ENCODE results near the gene AMELX.

The AMELX gene

DNA sequence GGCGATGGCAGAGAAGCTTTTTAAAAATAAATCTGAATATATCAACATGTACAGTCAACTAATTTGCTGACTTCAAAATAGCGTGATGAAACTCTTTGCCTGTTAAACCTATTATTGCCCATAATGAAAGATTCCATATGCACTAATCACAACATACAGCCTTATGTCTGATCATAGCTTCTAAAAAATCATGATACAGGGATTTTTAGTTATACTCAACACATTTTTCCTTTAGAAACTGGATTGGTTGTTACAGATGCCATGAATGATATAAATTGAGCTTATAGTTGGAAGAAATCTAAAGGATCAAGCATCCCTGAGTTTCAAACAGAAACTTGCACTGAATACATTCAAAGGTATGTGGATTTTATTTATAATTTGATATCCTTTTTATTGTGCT lies at the start of gene AMELX:
Gene AMELX, plus strand, starts transcription at position 301 of the 400 bp plus-strand sequence. CDS start 1,376 bp downstream, outside the sequence.
- no peak for DNase-seq

DNA sequence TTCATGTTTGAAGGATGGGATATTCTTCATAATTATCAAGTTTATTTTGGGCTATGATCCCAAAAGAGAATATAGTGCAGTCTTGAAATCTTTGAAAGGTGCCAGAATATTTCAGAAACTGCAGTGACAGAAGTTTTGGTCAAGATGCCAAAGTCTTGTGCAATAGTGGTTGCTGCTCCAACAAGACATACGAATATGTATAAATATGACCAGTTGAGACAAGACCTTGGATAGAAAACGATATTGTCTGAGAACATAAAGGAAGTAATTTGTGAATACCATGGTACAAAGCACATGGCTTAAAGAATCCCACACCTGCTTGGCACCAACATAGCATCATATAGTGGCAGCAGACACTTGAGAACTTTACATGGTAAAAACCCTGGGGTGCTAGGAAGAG lies 48.6 kb upstream of the AMELX start:
- DNase-seq = no peak

DNA sequence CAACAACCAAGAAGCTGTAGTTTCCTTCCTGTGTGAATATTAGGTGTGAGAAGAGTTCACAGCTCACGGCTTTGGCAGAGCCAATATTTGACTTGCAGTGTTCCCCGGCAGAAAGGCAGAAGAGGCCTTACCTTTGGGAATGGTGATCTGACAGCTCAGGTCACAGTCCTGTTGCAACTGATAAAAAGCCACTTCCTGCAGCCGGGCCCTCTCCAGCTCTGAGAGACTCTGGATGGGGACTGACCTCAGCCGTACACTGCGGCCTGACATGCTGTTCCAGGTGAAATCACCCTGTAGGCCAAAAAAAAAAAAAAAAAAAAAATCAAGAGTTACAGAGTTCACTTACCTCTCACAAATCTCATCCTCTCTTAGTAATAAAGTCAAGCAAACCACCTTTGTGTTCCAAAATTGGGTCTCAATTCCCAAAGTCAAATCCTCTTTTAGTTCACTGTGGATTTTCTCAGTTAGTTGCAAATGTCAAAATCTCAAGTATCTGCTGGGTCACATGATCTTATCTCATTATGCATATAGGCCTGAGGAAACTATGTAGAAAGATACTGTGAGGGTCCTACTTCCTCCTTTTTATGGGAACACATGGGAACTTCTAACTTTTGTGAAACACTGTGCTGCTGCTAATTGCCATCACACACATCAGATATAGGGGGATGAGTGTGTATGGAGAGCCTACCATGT lies 38.6 kb upstream of the AMELX start:
- DNase-seq = no peak

DNA sequence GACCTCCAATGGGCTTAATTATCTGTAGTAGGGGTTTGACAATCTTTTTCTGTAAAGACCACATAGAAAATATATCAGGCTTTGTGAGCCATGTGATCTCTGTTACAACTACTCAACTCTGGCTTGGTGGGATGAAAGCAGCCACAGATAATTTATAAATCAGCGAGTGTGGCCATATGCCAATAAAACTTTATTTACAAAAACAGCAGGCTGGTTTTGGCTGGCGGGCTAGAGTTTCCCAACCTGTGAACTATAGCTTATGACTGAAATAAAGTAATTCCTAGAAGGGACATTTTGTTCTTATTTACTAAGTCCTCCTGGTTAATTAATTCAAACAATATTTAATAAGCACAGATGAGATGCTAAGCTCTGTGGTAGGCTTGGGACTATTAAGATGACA lies 35.9 kb upstream of the AMELX start:
- no peak for DNase-seq

DNA sequence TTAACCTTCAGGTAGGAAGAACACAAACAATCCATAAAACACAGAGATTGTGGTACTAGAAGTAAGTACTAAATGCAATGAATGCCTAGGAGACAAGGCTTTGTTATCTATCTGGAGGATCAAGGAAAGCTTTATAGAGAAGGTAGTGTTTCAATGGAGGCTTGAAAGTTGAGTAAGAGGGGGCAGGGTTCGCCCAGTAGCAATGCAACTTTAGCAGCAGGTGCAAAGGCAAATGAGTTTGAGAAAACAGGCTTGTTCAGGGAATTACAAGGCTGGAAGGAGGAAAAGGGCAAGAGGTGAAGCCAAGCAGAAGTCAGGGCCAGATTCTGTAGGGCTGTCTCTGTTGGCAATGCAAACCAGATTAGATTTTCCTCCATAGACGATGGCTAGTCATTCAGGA lies 35.5 kb upstream of the AMELX start:
- no peak for DNase-seq

DNA sequence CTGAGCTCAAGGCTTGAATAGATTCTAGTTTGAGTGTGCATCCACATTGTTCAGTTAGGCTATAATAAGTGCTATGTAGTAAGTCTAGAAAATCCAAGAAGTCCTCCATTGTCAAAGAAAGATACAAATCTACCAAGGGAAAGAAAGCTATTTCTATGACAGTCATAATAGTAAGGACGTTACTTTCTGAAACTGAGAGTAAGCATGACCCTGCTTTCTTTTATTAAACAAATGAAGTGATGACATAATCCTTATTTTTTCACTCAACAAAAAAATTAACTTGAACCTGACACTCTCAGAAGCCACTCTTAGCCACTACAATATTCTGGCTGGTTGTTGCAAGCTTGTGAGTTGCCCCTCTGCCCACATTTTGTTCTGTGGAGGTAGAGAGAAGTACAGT lies 33.8 kb upstream of the AMELX start:
- DNase-seq = no peak

DNA sequence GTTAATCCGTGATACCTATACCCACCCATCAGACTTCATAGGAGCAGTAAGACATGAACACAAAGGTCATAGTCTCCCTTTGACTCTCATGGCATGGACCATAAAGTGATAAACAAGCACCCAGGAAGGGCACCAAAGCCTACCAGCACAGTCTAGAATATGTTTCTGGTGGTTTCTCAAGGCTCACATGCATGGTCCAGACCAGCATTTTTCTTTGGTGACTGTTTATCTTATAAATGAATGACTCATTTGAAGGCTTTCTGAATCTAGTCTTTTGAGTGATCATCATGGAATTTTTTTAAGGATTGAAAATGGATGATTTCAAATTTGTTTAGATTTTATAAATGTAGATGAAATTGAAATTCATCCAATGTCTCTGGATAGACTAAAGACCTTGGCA lies 32.0 kb upstream of the AMELX start:
- no peak for DNase-seq

DNA sequence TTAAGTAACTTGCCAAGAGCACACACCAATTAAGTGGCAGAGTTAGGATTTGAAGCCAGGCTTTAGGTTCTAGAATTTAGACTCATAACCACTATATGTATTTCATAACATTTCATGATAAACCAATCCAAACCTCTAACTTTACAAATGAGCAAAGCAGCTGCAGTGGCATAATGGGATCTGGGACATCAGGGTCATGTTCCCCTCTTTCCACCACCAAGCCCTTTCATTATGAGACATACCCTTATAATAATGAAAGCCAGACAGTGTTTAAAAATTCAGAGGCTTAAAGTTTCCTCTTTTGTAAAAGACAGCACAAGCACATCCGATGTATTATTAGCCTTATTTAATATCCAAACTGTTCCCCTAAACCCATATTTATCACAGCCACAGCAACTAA lies 28.3 kb upstream of the AMELX start:
- no peak for DNase-seq

DNA sequence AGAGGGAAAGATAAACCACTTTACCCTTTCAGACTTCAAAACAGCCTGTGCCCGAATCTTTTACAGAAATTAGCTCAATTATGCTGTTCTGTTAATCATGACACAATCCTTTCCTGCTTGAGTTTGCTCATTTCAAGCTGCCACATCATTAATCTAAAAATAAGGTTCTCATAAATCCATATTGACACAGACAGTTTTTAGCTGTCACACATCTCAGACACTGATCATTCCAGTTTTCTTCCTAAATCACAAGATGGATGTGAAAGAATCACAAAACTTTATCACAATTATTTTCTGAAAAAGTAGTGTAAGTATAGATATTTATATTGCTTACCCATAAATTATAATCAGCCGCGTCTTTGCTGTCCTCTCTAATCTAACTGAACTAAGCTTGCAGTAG lies 27.9 kb upstream of the AMELX start:
- DNase-seq = no peak

DNA sequence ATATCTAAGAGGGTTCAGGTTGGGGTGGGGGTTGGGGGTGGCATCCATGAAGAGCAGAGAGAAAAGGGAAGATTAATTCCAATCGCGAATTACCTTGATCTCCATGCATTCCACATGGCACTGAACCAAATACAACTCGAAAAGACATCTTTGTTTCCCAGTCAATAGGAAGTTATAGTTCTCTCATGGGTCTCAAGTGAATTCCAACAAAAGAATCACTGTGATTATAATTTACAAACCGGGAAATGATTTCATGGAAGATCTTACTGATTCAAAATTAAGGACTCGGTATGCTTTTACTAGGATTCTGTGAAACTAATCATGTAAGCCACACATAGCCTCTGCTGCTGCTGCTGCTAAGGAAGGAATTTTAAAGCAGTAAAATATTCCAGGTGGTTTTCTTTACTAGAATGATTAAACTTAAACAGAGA lies 26.6 kb upstream of the AMELX start:
- DNase-seq = no peak

DNA sequence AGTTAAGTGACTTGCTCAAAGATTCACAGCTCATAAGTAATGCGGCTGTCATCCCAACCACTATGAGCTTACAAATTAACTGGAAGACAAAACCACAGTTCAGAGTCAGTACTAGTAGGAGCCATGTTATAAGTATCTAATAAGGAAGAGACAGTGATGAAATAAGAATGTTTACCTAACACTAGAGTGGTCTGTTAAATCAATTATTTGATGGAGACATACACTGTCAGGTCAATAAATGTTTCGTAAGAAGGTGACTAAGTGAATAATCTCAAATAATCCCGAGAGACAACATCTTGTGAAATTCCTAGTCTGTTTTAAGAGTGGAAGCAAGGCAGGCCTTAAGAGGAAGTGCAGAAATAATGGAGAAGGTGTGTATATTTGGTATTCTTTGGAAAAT lies 25.8 kb upstream of the AMELX start:
- no peak for DNase-seq

DNA sequence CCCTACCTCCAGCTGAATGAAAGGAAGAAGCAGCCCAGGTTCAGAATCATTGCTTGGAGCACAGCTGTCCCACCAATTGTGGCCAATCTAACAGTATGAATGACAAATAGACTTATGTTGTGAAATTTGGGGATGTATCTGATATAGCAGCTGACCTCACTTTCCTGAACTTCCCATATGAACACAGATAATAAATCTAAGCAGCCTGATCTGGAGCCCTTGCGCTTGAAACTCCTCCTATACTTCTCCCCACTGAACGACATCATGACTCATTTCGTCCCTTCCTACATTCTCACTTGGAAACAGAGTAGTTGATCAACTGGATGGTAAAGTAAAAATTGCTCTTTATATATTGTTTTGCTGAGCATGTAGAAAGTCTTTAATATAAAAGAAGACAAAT lies 24.2 kb upstream of the AMELX start:
- no peak for DNase-seq

DNA sequence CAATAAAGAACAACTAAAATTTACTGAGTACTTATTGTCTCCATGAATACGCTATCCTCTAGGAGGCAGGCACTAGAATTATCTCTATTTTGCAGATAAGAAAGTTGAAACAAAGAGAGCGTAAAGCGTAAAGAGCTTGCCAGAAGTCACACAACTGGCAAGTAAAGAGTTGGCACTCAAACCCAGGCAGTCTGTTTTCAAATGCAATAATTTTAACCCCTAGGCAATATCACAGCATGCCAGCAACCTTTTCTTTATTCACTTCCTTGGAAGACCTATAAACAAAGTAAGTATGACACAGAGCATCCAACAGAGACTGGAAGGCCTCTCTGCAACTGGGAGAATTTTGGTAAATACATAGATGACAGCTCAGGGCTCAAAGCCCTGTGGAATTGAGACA lies 23.2 kb upstream of the AMELX start:
- DNase-seq = no peak

DNA sequence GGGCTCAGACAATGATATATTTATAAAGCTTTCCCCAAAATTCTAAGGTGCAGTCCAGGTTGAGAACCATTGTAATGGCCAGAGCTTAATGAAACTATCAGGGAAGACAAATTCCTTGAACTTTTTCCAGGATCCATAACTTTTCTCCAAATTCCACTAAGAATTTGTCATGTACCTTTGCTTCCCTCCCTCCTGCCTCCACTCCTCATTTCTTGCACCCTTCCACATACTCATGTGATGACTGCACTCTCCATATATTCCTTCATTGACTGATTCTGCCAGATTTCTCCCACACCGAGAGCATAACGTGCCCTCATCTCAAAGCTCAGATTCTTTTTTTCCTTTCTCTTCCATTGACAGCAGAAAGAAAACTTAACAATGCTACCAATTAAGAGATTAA lies 20.9 kb upstream of the AMELX start:
- DNase-seq = no peak

DNA sequence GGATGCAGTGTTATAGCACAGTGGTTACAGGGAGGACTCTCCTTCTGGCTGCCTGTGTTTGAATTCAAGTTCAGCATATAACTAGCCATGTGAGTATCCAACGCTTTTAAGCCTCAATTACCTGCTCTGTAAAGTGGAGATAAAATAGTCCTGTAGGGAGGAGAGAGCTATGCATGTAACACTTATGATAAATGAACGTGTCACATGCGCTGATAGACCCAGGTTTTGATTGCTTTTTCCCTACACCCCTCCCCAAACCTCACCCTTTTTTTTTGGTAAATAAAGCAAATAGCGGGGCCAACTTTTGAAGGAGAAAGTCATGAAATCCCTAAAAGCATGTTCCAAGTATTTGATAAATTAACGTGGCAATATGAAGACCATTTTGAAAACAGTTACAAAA lies 20.4 kb upstream of the AMELX start:
- no peak for DNase-seq

DNA sequence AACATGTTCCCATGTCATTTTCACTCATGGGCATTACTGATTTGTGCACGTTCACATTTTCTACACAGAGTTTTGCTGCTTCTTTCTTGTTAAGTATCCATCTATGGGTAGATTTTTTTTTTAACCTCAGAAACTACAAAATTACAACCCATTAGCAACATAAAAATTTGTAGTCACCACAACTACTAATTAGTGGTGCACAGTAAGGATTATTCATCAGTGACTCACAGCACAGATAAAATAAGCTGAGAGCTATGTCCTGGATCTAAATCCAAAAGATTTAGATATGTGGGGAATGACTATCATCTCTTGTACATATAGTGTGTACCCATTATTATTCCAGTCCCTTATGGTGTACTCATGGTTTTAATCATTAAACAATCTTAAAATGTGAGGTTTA lies 19.7 kb upstream of the AMELX start:
- DNase-seq = no peak

DNA sequence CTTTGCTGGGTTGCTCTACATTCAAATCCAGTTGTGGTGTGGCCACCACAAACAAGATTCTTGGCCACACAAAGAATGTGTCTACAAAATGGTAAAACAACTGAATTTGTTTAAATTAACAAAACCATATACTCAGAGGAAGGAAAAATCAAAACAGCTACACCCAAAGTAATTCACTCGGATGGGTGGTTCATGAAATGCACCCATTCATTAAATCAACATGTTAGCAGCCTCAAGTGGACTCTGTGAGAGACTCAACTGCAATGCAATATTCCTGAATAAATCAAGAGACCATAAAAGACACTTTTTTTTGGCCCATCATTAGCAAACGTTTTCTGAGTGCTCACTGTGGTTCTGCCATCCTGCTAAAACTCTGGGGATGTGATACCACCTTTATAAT lies 11.2 kb upstream of the AMELX start:
- DNase-seq = no peak

DNA sequence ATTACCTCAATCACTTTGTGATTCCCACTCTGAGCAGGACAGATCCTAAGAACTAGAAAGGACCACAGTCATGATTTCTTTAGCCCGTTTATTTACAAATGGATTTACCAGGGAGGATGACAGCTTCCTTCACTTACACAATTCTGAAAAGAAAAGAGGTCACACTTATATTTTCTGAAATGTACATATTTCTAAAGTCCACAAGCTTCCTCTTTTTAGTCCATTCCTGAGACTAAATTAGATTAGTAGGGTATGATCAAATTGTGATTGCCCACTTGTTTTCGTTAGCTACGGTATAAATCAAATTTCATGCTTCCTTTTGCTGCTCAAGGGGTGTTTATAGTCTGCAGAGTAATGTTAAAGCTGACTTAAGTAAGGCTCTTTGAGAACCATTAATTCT lies 7.6 kb upstream of the AMELX start:
- DNase-seq = no peak

DNA sequence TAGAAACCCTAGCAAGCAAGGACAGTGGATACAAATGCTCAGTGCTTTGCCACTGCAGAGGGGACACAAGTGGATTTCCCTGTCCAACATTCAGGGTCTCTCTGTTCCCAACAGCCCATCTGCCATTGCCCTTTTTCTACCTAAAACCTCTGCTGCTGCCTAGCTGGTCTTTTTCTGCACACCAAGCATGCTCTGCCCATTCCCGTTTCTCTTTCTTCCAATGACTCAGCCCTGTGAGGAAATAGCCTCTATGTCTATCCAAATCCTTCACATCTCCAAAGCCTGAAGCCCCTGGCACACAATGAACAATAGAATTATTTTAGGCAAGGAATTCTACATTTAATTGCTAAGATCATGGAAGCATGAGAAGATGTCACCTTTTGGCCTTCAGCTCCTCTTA lies 5.7 kb upstream of the AMELX start:
- no peak for DNase-seq

DNA sequence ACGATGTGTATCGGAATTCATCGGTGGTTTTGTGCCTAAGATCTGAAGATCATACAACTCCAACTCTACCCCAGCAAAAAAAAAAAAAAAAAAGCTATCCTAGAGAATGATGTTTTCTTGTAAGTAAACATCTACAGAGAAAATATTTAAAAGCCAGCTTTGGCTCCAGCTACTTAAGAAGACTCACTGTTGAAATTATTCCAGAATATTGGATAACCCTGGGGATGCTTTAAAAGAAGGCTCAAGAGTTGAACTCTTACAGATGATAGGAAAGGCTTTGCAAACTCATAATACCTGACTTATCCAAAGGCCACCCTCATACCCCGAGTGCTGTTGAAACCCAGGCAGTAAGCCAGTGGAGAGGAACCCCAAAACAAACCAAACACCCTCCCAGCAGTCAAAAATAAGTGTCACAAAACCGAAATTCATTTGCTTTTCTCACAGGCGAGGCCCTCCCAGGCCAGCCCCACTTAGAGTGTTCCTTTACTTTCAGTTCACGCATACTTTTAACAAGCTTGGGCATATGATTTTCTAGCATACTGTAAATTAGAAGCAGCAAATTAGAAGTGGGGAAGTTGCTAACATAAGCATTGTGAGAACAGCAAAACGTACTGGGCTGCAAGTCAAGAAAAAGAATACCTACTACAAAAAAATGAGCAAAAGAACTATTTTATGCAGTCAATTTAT lies 2.7 kb upstream of the AMELX start:
- no peak for DNase-seq

DNA sequence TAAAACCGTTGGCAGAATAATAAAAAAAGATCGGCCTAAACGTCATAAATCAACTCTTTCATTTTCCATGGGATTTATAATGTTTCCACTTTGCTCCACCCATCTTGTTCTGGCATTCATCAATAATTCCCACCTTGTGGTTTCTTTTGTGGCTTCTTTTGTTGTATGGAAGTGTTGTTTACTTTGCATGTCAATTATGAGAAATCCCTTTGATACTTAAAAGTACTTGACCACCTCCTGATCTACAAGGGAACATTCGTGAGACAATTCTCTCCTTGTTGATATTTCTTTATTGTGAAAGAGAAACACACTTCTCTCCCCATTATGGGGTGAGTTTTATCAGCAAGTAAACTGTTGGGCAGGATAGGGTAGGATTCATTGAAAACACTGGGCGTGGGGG lies 2.8 kb downstream of the AMELX start:
- no peak for DNase-seq

DNA sequence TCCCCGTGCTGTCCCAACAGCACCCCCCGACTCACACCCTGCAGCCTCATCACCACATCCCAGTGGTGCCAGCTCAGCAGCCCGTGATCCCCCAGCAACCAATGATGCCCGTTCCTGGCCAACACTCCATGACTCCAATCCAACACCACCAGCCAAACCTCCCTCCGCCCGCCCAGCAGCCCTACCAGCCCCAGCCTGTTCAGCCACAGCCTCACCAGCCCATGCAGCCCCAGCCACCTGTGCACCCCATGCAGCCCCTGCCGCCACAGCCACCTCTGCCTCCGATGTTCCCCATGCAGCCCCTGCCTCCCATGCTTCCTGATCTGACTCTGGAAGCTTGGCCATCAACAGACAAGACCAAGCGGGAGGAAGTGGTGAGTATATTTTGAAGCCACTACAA lies 5.4 kb downstream of the AMELX start:
- DNase-seq = no peak

DNA sequence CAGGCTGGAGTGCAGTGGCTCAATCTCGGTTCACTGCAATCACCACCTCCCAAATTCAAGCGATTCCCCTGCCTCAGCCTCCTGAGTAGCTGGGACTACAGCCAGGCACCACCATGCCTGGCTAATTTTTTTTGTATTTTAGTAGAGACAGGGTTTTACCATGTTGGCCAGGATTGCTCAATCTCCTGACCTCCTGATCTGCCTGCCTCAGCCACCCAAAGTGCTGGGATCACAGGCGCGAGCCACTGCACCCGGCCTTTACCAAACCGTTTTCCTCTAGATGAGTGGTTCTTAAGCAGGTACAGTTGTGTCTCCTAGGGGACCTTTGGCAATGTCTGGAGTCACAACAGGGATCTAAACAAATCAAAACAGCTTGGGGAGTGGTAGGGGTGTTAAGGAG lies 11.6 kb downstream of the AMELX start:
- no peak for DNase-seq

DNA sequence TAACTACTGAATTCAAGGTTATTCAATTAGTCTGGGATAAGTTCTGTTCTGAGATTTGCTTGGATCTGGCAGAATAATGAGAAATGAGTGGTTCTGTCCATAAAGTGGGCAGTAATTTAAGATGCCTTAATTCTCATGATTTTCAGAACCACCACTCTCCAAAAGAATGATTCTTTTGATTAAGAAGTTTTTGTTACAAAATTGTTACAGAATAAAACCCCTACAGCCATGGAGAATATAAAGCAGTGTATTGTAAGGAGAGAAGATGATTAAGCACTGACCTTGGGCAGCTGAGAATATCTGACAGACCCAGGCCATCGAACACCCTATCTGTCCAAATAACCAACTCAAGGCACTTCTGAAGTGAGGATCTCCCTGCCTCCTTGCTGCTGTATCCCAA lies 12.4 kb downstream of the AMELX start:
- no peak for DNase-seq

DNA sequence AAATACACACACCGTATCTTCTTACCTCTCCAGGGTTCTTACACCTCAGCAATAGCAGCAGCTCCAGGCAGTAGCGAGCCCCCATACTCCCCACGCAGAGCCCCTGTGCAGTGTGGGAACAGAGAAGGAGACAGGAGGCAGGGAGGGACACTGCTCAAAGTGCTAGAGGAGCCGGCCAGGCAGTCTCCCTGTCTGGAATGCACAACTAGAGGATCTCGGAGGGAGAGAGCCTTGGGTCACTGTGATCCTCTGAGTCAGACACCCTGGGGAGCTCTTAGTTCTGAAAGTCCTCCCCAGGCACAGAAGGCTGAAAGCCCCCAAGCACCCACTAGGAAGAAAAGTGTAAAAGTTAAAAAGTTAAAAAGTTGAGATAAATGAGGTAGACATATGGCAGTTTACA lies 16.0 kb downstream of the AMELX start:
- DNase-seq = no peak
